ENCODE results near the gene HAUS7.

The HAUS7 gene

DNA sequence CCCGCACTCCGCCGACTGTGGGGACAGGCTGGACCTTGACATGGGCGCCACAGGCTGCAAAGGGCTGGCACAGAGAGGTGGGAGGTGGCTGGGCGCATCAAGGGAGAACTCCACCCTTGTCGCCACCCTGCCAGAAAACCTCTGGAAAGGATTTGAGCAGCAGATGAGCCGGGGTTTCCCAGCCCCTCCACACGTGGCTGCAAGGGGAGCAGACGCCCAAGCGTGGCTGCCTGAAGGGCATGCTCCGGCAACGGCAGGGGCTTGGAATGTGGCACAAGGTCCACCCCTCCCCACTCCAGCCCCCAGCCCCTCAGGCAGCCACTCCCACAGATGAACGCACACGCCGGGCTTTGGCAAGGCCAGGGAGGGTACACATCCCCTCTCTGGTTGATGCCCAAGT lies 29.0 kb upstream of the HAUS7 start:
- no peak for DNase-seq (ENCODE audit: low spot score)

DNA sequence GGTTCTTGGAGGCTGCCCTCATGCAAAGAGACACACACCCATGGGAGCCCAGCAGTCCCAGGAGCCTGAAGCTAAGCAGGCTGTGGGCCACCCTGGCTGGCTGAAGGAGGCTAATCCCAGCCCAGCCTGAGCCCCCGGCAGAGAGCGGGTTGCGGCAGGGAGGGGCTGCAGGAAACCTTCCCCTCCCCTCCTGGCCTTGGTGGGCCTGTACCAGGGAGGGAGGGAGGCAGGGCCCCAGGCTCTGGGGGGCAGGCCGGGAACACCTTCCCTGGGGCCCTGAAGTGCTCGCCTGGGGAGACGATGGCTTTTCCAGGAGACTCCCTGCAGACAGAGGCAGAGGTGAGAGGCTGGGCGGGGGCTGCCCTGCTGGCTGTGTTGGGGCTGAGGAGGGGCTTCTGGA lies 28.1 kb upstream of the HAUS7 start:
- no peak for DNase-seq (ENCODE audit: low spot score)

DNA sequence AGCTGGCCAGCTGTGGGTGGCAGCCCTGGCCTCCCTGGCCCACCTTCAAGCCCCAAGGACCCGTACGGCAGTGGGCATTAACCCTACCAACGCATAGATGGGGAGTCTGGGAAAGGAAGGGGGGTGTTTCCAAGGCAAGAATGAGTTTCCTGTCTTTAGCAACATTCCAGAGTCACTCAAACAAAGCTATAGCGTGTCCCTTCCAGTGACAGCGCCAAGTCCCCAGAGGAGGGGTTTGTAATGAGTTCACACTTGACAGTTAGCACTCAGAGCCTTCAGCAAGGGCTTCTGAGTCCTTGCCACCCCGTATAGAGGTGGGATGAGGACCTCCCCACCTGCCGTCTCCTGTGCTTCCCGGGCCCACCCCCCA lies 26.2 kb upstream of the HAUS7 start:
- DNase-seq (ENCODE audit: low spot score): no peak

DNA sequence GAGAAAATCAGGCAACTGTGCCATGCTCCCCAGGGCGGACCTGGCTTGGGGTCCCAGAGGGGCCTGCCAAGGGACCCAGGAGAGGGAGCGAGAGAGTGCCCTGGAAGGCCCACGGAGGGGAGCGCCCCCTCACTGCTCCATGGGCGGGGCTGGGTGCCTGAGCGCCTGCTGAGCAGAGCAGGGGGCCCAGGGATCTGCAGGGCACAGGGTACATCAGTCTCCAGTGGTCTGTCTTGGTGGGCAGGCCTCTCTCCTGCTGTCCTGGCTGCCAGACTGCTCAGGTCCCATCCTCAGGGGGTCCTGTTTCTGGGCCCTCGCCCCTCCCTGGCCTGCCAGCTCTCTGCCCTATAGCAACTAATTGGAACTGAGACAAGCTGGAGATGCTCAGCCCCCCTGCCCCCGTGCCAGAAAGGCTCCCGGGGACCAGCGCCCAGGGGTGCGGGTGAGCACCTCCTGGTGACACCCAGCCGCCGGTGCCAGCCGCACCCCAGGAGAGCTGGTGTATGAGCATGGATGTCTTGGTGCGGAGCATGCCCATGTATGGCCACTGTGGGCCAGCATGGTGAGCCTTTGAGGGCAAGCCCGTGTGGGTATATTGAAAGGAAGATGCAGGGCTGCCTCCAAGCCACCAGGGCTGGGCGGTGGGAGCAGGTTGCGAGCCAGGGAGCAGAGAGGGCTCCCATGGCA lies 25.7 kb upstream of the HAUS7 start:
- no peak for DNase-seq (ENCODE audit: low spot score)

DNA sequence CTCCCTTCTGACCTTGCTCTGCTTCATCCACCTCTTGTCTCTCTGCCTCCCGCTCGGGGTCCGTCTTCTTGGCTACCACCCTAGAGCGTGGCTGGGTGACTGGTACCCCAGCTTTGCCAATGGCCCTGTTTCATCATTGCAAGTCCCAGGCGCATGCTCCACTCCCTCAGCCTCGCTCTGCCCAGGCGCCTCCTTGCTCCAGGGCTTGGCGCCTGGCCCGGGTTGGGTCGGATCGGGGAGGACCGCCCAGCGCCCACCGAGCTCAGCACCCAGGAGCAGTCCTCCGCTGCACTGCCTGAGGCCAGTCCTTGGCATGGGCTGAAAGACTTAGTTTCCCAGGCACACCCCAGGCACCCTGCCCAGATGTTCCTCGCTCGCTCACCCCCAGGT lies 25.0 kb upstream of the HAUS7 start:
- peak; percentile 61 for DNase-seq (ENCODE audit: low spot score)

DNA sequence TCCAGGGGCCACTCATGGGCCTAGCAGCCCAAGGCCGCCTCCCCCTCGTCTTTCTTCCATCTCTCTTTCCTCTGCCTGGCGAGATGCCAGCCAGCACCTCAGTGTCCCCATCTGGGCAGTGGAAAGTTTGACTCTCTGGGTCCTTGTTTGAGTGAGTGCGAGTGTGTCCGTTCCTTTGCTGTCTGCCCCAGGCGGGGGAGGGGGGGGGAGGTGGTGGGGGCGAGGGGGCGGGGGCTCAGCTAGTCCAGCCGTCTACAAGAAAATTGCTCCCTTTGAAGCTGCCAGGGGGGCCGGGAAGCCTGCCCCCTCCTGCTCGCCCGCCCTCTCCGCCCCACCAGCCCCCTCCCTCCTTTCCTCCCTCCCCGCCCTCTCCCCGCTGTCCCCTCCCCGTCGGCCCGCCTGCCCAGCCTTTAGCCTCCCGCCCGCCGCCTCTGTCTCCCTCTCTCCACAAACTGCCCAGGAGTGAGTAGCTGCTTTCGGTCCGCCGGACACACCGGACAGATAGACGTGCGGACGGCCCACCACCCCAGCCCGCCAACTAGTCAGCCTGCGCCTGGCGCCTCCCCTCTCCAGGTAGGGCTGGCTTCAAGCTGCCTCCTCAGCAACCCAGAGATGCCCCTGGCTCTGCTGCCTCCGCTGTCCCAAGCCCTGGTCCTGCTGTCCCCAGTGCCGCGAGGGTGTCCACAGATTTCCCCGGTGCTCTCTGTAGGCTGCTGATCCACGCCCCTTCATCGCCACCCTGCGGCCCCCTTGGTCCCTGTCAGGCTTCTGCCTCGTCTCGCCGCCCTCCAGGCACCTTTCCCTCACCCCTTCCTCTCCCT lies 24.4 kb upstream of the HAUS7 start, which contains the start of gene BGN:
TSS of gene BGN (plus strand) at position 440 of the 821 bp plus-strand sequence. CDS start 9,652 bp downstream, outside the sequence.
- peak; percentile 73 for DNase-seq (ENCODE audit: low spot score)

DNA sequence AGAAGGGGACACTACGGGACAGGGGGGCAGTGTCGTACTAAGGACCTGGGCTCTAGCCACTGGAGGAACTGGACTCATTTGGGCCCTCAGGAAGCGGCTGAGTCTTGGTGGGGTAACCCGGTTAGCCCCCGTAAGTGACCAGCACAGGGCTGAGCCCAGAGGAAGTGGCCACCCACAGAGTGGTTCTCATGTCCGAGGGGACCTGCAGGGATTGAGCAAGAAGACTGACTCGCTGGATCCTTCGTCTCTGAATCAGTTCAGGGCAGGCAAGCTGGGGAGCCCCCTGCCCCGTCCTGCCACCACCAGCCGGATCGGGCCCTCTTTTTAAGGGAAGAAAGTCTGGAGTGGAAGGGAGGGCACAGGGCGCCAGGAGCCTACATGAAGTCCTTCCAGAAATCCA lies 23.7 kb upstream of the HAUS7 start:
- no peak for DNase-seq (ENCODE audit: low spot score)

DNA sequence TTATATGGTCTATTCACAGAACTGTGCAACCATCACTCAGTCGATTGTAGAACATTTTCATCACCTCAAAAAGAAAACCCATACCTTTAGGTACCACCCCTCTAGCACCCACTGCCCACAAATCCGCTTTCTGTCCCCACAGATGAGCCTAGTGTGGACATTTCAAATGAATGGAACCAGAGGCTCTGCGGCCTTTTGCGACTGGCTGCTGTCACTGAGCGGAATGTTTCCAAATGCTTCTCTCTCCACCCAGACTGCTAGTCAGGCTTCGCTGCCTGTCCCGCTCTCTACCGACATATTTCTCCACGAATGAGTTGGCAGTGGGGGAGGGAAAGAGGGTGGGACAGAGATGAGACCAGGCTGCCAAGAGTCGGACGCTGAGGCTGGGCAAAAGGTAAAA lies 22.7 kb upstream of the HAUS7 start:
- DNase-seq (ENCODE audit: low spot score): no peak

DNA sequence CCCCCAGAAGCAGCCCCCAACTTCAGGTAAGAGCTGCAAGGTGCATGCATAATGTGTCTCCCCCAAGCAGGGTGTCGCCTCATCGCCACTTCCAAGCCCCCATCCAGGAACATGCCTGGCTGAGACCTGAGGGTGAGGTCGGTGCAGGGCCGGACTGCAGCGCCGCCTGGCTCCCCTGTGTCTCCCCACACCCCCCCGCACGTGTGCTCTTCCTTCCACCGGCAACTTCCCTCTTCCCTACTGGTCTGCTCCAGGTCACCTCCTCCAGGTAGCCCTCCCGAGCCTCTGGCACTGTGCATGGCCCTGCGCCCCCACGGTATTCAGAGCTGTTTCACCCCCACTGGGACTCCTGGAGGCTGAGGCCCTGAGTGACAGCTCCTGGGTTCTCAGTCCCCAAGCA lies 22.2 kb upstream of the HAUS7 start:
- no peak for DNase-seq (ENCODE audit: low spot score)

DNA sequence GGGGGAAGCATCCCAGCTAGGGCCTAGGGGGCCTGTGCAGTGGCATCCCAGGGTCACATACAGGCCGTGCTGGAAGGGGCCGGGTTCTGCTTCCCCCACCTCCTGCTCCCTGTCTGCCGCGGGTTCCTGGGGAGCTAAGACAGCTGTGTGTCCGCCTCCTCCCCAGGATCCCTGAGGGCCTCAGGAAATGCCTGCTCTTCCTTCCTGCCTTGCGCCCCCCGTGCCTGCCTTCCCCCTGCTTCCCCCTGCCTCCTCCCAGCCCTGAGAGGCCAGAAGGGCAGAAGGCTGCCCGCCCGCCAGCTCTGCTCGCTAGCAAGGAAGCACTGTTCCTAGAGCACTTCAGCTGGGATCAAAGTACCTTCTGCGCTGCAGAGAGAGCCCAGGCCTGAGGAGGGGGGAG lies 21.5 kb upstream of the HAUS7 start:
- DNase-seq (ENCODE audit: low spot score): no peak

DNA sequence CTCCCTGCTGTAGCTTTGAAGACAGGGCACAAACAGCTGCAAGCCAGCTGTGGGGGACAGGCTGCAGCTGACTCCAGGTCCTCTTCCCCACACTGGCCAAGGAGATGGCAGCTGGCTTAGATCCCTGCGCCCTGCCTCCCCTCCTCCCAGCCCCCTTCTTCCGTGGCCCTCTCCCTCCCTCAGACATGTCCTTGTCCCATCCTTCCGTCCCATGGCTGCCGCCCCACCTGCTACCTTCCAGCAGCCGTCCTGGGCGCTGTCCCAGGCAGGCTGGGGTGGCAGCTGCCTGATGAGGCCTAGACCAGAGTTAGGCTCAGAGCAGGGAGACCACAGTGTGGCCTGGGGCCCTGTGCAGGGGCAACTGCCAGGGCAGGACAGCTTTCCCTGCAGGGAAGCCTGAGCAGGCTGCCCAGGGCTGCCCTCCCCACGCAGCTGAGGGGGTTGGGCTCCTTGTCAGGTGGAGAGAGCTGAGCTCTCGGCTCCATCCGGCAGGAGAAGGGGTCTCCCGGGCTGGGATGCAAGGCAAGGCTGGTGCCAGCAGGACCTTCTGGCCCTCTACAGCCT lies 21.1 kb upstream of the HAUS7 start:
- DNase-seq (ENCODE audit: low spot score): no peak

DNA sequence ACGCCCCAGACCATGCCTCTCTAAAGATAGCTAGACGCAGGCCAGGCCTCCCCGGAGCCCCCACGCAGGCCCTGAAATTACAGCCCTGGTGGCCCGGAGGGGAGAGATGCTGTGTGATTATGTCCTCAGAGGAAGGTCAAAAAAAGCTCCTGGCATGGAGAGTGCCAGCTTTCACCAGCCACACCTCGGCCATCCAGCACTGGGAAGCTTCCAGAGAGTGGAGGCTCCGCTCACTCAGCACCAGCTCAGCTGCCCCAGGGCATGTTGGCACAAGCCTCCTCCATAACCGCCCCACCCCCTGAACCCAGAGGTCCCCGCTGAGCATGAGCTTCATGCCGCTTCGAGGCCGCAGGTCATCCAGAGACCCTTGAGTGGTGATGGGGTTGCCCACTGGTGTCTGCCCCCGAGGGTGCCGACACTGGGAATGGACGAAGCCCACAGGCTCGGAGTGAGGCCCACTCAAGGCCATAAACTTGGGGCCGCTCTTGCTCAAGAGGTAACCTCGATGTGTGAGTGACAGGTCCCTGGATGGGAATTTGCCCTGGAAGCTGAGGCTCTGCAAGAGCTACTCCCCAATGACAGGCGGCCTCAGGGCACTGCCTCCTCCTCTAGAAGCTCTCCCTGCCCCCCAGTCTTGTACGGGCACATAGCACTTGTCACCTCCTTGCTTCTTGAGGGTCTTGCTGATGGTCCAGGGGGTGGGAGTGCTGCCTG lies 20.0 kb upstream of the HAUS7 start:
- DNase-seq (ENCODE audit: low spot score): no peak

DNA sequence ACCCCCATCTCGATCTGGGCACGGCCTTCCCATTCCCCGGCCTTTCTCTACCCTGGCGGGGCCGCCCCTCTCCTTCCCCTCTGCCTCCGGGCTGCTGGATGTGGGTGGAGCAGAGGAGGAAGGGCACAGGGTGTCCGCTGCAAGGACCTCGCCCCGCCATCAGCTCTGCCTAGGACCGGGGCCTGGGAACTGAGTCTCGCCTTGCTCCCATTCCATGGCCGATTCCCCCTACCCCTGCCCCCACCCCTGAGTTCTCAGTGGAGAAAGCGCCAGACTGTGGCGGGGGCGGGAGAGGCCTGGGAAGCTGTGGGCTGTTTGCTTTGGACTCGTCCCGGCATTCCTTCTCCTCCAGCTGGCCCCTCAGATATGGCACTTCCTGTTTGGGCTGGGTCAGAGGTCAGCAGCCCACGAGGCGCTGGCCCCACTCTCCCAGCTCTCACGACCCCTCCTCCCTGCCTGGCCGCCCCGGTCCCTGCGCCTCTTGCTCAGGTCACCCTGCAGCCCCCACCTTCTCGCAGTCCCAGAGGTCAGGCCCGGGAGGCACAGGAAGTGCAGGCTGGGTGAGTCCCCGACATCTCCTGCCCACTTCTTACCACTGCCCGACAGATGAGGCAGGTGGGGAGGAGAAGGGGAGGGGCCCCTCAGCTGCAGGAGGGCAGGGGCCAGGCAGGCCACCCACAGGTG lies 18.0 kb upstream of the HAUS7 start:
- peak; percentile 52 for DNase-seq (ENCODE audit: low spot score)

DNA sequence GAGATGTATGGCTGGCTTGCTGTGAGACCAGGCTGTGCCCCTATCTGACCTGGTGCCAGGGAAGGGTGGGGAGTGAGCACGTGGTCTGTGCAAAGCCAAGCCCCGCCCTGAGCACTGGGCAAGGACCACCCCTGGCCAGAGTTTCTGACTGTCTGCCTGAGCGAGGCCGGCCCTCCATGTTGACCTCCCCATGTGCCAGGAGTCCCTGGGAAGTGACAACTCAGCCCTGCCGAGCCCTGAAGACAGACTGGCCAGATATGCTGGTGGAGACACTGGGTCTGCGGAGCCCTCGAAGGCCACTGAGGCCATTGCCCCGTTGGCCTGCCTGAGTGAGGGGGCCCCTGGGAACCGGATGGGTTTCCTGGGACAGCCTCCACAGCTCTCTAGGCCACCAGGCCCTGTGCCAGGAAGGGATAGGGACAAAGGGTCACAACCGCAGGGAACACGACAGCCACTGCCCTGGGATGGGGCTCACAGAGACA lies 17.3 kb upstream of the HAUS7 start:
- DNase-seq (ENCODE audit: low spot score): no peak

DNA sequence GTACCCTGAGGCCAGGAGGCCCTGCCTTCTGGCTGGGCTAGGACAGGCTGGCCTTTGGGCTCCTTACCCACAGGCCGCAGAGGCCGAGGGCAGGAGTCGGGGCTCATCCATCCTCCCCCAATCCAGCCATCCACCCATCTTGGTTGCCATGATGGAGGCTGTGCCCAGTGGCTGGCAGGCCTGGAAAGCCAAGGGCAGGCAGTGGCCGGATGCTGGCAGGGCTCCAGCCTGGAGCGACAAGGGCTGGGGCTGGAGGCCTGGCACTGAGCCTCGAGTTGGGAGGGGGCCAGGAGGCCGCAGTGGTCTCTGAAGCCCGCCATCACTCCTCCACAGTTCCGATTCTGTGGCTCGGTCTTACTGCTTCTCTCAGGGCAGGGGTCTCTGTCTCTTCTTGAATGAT lies 15.8 kb upstream of the HAUS7 start:
- no peak for DNase-seq (ENCODE audit: low spot score)

DNA sequence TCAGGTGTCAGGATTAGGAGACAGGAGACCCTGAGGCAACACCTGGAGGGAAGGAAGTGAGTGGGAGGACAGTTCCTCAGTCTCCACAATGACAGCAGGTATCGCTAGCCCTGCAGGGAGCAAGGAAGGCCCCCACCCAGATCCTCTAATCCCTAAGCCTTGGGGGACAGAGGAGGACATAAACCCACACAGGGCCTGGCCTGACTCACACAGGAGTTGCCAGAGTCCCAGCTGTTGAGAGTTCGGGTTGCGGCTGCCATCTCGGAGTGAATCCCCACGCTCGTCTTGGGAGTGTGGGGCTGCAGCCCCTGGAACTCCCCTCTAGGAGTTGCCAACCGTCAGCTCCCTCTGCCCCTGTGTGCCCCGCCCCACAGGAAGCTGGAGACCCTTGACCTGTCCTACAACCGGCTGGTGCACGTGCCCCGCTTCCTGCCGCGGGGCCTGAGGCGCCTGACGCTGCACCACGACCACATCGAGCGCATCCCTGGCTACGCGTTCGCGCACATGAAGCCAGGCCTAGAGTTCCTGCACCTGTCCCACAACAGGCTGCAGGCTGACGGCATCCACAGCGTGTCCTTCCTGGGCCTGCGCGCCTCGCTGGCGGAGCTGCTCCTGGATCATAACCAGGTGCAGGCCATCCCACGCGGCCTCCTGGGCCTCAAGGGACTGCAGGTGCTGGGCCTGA lies 15.2 kb upstream of the HAUS7 start:
- DNase-seq (ENCODE audit: low spot score): no peak

DNA sequence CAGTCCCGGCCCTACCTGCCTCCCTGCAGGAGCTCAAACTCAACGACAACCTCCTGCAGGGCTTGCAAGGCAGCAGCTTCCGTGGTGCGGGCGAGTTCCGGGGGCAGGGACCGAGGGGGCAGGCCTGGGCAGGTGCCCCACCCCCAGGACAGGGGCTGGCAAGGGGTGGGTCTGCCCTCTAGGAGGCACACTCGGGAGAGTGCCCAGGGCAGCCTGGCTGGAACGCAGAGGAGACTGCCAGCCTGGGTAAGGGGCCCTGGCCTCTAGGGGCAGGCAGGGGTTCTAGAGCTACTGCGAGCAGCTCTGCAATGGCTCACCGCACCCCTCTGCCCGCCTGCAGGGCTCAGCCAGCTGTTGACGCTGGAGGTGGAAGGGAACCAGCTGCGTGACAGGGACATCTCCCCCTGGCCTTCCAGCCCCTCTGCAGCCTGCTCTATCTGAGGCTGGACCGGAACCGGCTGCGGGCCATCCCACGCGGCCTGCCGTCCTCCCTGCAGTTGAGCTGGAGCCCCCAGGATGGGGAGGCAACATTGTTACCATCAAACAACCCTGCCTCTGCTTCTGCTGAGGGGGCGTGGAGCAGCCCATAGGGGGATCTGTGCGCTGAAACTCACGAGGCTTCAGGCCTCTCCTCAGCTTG lies 12.1 kb upstream of the HAUS7 start:
- DNase-seq (ENCODE audit: low spot score): no peak

DNA sequence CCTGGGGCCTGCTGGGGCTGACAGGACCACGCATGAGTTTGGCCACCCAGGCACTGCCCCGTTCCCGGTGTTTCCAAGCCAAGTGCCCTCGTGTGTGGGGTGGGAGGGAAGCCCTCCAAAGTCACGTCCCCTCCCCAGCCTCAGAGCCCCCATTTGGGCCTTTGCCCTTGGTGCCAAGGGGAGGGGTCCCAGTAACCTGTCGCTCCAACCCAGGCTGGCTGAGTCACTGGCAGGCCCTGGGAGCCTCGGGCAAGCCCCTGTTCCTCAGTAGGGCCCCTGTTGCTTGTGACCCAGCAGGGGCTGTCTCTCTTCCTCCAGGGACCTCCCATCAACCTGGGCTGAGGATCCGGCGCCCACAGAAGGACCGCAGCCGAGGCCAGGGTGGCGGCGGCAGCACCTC lies 10.7 kb upstream of the HAUS7 start:
- DNase-seq (ENCODE audit: low spot score): no peak

DNA sequence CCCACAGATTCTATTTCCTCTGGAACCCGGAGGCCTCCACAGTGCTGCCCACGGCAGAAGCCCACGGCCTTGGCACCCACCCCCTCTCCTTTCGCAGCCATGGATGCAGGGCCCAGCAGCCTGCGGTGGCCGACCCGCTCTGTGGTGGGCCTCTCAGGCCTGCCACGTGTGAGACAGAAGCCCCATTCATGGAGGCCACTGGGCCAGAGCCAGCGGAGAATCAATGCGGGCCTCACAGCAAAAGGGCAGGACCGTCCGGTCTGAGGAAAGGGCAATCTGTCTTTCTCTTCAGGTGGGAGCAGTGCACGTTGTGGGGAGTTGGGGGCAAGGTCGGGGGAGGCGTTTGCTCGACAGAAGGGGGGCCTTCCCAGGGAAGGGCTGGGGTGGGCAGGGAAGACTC lies 8.4 kb upstream of the HAUS7 start:
- no peak for DNase-seq (ENCODE audit: low spot score)

DNA sequence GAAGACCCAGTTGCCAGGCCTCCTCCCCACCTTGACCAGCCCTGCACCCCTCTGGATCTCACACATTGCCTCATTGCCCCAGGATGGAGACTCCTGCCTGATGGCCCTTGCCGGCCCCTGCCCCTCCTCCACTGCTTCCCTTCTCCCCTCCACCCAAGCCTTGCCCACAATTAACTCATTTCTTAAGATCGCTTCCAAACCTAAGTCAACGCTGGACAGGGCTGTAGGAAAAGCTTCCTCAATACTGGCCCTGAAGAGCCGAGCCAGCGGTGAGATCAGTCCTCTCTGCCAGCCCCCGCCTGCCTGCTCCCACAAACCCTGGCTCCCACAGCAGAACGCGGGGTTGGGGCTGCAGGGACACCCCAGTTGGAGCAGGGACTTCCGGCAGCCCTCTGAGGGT lies 7.5 kb upstream of the HAUS7 start:
- DNase-seq (ENCODE audit: low spot score): no peak

DNA sequence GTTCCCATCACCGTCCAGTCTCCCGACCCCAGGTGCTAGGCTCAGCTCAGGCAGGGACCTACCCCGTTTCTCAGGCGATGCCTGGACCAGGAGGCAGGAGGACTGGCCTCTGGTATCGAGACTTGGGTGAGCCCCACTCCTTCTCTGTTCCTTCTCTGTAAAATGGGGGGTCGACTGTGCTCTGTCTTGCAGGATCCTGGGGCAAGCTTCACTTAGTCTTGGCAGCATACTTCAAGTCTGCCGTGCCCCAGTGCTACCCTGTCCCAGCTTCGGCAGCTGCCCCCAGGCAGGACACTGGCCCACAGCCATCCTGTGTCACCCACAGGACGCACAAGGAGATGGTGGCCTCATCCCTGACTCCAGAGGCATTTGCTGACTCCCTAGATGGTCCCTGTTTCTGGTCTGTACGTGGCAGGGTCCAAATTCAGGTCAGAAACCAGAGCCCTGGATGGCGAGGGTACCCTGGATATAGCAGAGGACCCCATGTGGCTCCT lies 7.0 kb upstream of the HAUS7 start:
- no peak for DNase-seq (ENCODE audit: low spot score)

Measured in AG08396 (cell line).